Smooth muscle cell (in vitro differentiated cells): Measurements from ENCODE around the gene PEX14. TPM values are rescaled to one million over a fixed set of nuclear protein-coding genes. Genes with fewer than 3 reads are reported as not detected.

Source experiments
- DNase-seq: peaks from one replicate; lab custom pipeline; 2025; ENCODE audit not compliant: unreplicated experiment; lab: John Stamatoyannopoulos, UW
- H2AFZ ChIP-seq: fragments of 200-600 bp; sonication (generic); 2 replicates; pipeline ENCODE4 v1.6.0; 2016; ENCODE audit warnings: antibody characterized with exemption, low read depth, mild to moderate bottlenecking
- H3F3A ChIP-seq: fragments of 200-600 bp; sonication (generic); 2 replicates; pipeline ENCODE4 v1.6.0; 2017; ENCODE audit warnings: antibody characterized with exemption, low read depth
- H3K27ac ChIP-seq: fragments of 200-600 bp; sonication (generic); 2 replicates; pipeline ENCODE4 v1.5.1; 2016; ENCODE audit warnings: low read depth, mild to moderate bottlenecking
- H3K27me3 ChIP-seq: fragments of 200-600 bp; sonication (generic); 2 replicates; pipeline ENCODE4 v1.6.1; 2016; ENCODE audit warnings: low read depth, mild to moderate bottlenecking
- H3K36me3 ChIP-seq: fragments of 200-600 bp; sonication (generic); 2 replicates; pipeline ENCODE4 v1.5.1; 2016; ENCODE audit warnings: low read depth
- H3K4me1 ChIP-seq: fragments of 200-600 bp; sonication (generic); 2 replicates; pipeline ENCODE4 v1.5.1; 2016; ENCODE audit warnings: low read depth
- H3K4me2 ChIP-seq: fragments of 200-600 bp; sonication (generic); 2 replicates; pipeline ENCODE4 v1.6.0; 2016; ENCODE audit warnings: mild to moderate bottlenecking
- H3K4me3 ChIP-seq: fragments of 200-600 bp; sonication (generic); 2 replicates; pipeline ENCODE4 v1.5.1; 2016; ENCODE audit warnings: mild to moderate bottlenecking
- H3K79me2 ChIP-seq: fragments of 200-600 bp; sonication (generic); 2 replicates; pipeline ENCODE4 v1.6.0; 2016; ENCODE audit warnings: low read depth, mild to moderate bottlenecking
- H3K9ac ChIP-seq: fragments of 200-600 bp; sonication (generic); 2 replicates; pipeline ENCODE4 v1.6.0; 2016; ENCODE audit warnings: low read depth
- H3K9me3 ChIP-seq: fragments of 200-600 bp; sonication (generic); replicated peaks from 2 replicates; pipeline ENCODE4 v1.5.1; 2016; ENCODE audit warnings: low read depth
- H4K20me1 ChIP-seq: fragments of 200-600 bp; sonication (generic); 2 replicates; pipeline ENCODE4 v1.6.0; 2016; ENCODE audit warnings: low read depth
- CTCF ChIP-seq: fragments of 200-600 bp; sonication (generic); IDR thresholded peaks from 2 replicates; pipeline ENCODE4 v1.5.1; 2017; ENCODE audit warnings: borderline replicate concordance, mild to moderate bottlenecking, antibody characterized with exemption; ENCODE audit not compliant: insufficient read depth, poor library complexity, severe bottlenecking
- WGBS: methylation state at CpG from one replicate; pipeline ENCODE4 v1.1.7; 2016; ENCODE audit warnings: low lambda C conversion rate; 5-methylcytosine and 5-hydroxymethylcytosine counted together
- polyA plus RNA-seq: library from polyadenylated mRNA; unstranded; fragments of >200 nt; fragmentation: Nextera tagmentation; extraction: Ambion mirVana; gene quantifications from 2 replicates; pipeline ENCODE4 v1.2.1, GENCODE V29; 2016
- total RNA-seq: library from RNA; depleted of rRNA; stranded (reverse); fragments of >200 nt; gene quantifications from 2 replicates; pipeline ENCODE4 v1.2.3, GENCODE V29; 2014

PEX14 gene
- total and polyA plus RNA-seq, 2 experiments from 2014 or later: 14.2 to 15.2 TPM

- Histone ChIP-seq H3K4me3 (no peak overlapping the region), H4K20me1 (peaks cover 72% of the 10 kb centered on the region), H3K27ac (no peak overlapping the region), H3K4me1 (no peaks in the 10 kb centered on the region), H3K4me2 (no peak overlapping the region), H3K27me3 (no peaks in the 10 kb centered on the region), H3F3A (no peaks in the 10 kb centered on the region), H3K9ac (no peak overlapping the region), H2AFZ (no peak overlapping the region), H3K79me2 (no peaks in the 10 kb centered on the region), H3K36me3 (no peaks in the 10 kb centered on the region), H3K9me3 (no peaks in the 10 kb centered on the region)
- TF ChIP-seq CTCF: no peak
- 98% methylated on average over 6 of the region's 6 CpGs for WGBS
- no peak for DNase-seq
These were observed 136.3 kb downstream of the PEX14 start for GRCh38 chr1:10610901-10611600.

- TF ChIP-seq CTCF: no peak
- WGBS: 88% methylated on average over 12 of the region's 12 CpGs
- Histone ChIP-seq H3K27me3 (no peaks in the 10 kb centered on the region), H3K79me2 (no peaks in the 10 kb centered on the region), H4K20me1 (peaks cover 66% of the 10 kb centered on the region), H3K9me3 (no peaks in the 10 kb centered on the region), H3K27ac (no peak overlapping the region), H3K4me3 (no peak overlapping the region), H2AFZ (no peak overlapping the region), H3K9ac (no peak overlapping the region), H3F3A (no peaks in the 10 kb centered on the region), H3K4me2 (no peak overlapping the region), H3K4me1 (no peaks in the 10 kb centered on the region), H3K36me3 (no peaks in the 10 kb centered on the region)
- no peak for DNase-seq
These were observed 137.8 kb downstream of the PEX14 start for GRCh38 chr1:10612436-10613160.

- no peaks in the 10 kb centered on the region for H3K9me3 ChIP-seq
- no peak overlapping the region for H3K27ac ChIP-seq
- no peak overlapping the region for H3K9ac ChIP-seq
- H2AFZ ChIP-seq: no peak overlapping the region
- H3K79me2 ChIP-seq: no peaks in the 10 kb centered on the region
- H3K27me3 ChIP-seq: no peaks in the 10 kb centered on the region
- H3K4me1 ChIP-seq: no peaks in the 10 kb centered on the region
- peaks cover 61% of the 10 kb centered on the region for H4K20me1 ChIP-seq
- H3F3A ChIP-seq: no peaks in the 10 kb centered on the region
- H3K36me3 ChIP-seq: no peaks in the 10 kb centered on the region
- H3K4me2 ChIP-seq: no peak overlapping the region
- no peak overlapping the region for H3K4me3 ChIP-seq
- 95% methylated on average over 10 of the region's 10 CpGs for WGBS
- no peak for DNase-seq
- TF ChIP-seq CTCF: no peak
These were observed 138.6 kb downstream of the PEX14 start for GRCh38 chr1:10613340-10613739.

- Histone ChIP-seq H3K9ac (no peak overlapping the region), H3F3A (no peaks in the 10 kb centered on the region), H3K9me3 (no peaks in the 10 kb centered on the region), H3K4me2 (no peak overlapping the region), H3K4me3 (no peak overlapping the region), H3K79me2 (no peaks in the 10 kb centered on the region), H3K4me1 (no peaks in the 10 kb centered on the region), H4K20me1 (peaks cover 58% of the 10 kb centered on the region), H3K27ac (no peak overlapping the region), H2AFZ (no peak overlapping the region), H3K27me3 (no peaks in the 10 kb centered on the region), H3K36me3 (no peaks in the 10 kb centered on the region)
- no peak for TF ChIP-seq CTCF
- DNase-seq: no peak
- 94% methylated on average over 8 of the region's 8 CpGs for WGBS
These were observed 139.1 kb downstream of the PEX14 start for GRCh38 chr1:10613861-10614260.
